HCEC 1CT (cell line): ENCODE results near the gene DSTN.

Experiments
- DNase-seq: peaks from one replicate; pipeline ENCODE4 v3.0.0-alpha.2; 2017

Gene DSTN

GRCh38 chr20:17640146-17640874, 70.4 kb downstream of the DSTN start:
- DNase-seq = no peak

GRCh38 chr20:17640875-17641378, 71.1 kb downstream of the DSTN start:
- no peak for DNase-seq

GRCh38 chr20:17641520-17641964, 71.7 kb downstream of the DSTN start:
- no peak for DNase-seq

GRCh38 chr20:17641993-17642392, 72.1 kb downstream of the DSTN start:
- no peak for DNase-seq

- DNase-seq = no peak
Observed at GRCh38 chr20:17642404-17643269, 72.8 kb downstream of the DSTN start.

- DNase-seq = no peak
Observed at GRCh38 chr20:17643531-17644188, 73.8 kb downstream of the DSTN start.

GRCh38 chr20:17644451-17644850, 74.6 kb downstream of the DSTN start:
- DNase-seq = no peak

- no peak for DNase-seq
Observed at GRCh38 chr20:17645010-17645409, 75.1 kb downstream of the DSTN start.

- no peak for DNase-seq
Observed at GRCh38 chr20:17645546-17646208, 75.8 kb downstream of the DSTN start.

- DNase-seq = no peak
Observed at GRCh38 chr20:17646209-17646960, 76.5 kb downstream of the DSTN start.

- DNase-seq = no peak
Observed at GRCh38 chr20:17646961-17647301, 77.1 kb downstream of the DSTN start.

GRCh38 chr20:17647391-17648314, 77.8 kb downstream of the DSTN start:
- DNase-seq = no peak

GRCh38 chr20:17648315-17648646, 78.4 kb downstream of the DSTN start:
- DNase-seq = no peak

GRCh38 chr20:17648791-17649730, 79.2 kb downstream of the DSTN start:
- no peak for DNase-seq

- DNase-seq = no peak
Observed at GRCh38 chr20:17650301-17651128, 80.6 kb downstream of the DSTN start.

- peak; percentile 63 for DNase-seq
Observed at GRCh38 chr20:17651129-17651759, 81.4 kb downstream of the DSTN start.

- DNase-seq = no peak
Observed at GRCh38 chr20:17651760-17652388, 82.0 kb downstream of the DSTN start.

- no peak for DNase-seq
Observed at GRCh38 chr20:17652411-17652810, 82.5 kb downstream of the DSTN start.
